ENCODE results near the gene RREB1. TPM values are rescaled to one million over a fixed set of nuclear protein-coding genes. Genes with fewer than 3 reads are reported as not detected.
A peak's percentile ranks its signal among the peaks of the same experiment; 100 is the strongest.

RREB1 gene
- total RNA-seq, 1 donor from 2014 or later: 22.4 TPM

GRCh38 chr6:7197747-7198146 is 90.0 kb downstream of the RREB1 start:
- Histone ChIP-seq H3K36me3 (ENCODE audit: control insufficient read depth in 3 of 3, insufficient read depth in 3 of 3, low read length in 3 of 3) (peaks cover 0 to 7% (median 0%) of the 10 kb centered on the region in 3 donors), H3K27ac (ENCODE audit: low read depth, low read length) (peak overlapping the region; percentile 16), H3K4me1 (ENCODE audit: control insufficient read depth in 3 of 3, insufficient read depth in 3 of 3, low read length in 3 of 3) (peaks cover 14 to 21% (median 19%) of the 10 kb centered on the region in 3 donors)

GRCh38 chr6:7198833-7199800 is 91.4 kb downstream of the RREB1 start:
- Histone ChIP-seq H3K27ac (ENCODE audit: low read depth, low read length) (no peak overlapping the region), H3K36me3 (ENCODE audit: control insufficient read depth in 3 of 3, insufficient read depth in 3 of 3, low read length in 3 of 3) (peaks cover 4 to 17% (median 8%) of the 10 kb centered on the region in 3 donors)

More at GRCh38 chr6:7197747-7198146, 90.0 kb downstream of the RREB1 start:
- Histone ChIP-seq H3K9ac (ENCODE audit: low read depth in 1 of 3, low read length in 3 of 3) (no peak overlapping the region), H3K27me3 (ENCODE audit: control insufficient read depth in 3 of 3, insufficient read depth in 3 of 3, low read length in 3 of 3) (no peaks in the 10 kb centered on the region), H3K9me3 (ENCODE audit: control insufficient read depth in 3 of 3, low read length in 3 of 3) (no peaks in the 10 kb centered on the region), H3K4me3 (ENCODE audit: low read length in 3 of 3) (no peak overlapping the region)

GRCh38 chr6:7200598-7201443 is 93.1 kb downstream of the RREB1 start:
- Histone ChIP-seq H3K27ac (ENCODE audit: low read depth, low read length) (no peak overlapping the region), H3K4me3 (ENCODE audit: low read length in 3 of 3) (no peak overlapping the region), H3K4me1 (ENCODE audit: control insufficient read depth in 3 of 3, insufficient read depth in 3 of 3, low read length in 3 of 3) (peaks cover 10 to 16% (median 12%) of the 10 kb centered on the region in 3 donors), H3K9me3 (ENCODE audit: control insufficient read depth in 3 of 3, low read length in 3 of 3) (no peaks in the 10 kb centered on the region), H3K36me3 (ENCODE audit: control insufficient read depth in 3 of 3, insufficient read depth in 3 of 3, low read length in 3 of 3) (peaks cover 5 to 22% (median 12%) of the 10 kb centered on the region in 3 donors), H3K9ac (ENCODE audit: low read depth in 1 of 3, low read length in 3 of 3) (no peak overlapping the region), H3K27me3 (ENCODE audit: control insufficient read depth in 3 of 3, insufficient read depth in 3 of 3, low read length in 3 of 3) (no peaks in the 10 kb centered on the region)

More at GRCh38 chr6:7198833-7199800, 91.4 kb downstream of the RREB1 start:
- no peaks in the 10 kb centered on the region for H3K9me3 ChIP-seq (ENCODE audit: control insufficient read depth in 3 of 3, low read length in 3 of 3)
- peaks cover 14 to 21% (median 19%) of the 10 kb centered on the region in 3 donors for H3K4me1 ChIP-seq (ENCODE audit: control insufficient read depth in 3 of 3, insufficient read depth in 3 of 3, low read length in 3 of 3)
- H3K9ac ChIP-seq (ENCODE audit: low read depth in 1 of 3, low read length in 3 of 3): no peak overlapping the region
- H3K27me3 ChIP-seq (ENCODE audit: control insufficient read depth in 3 of 3, insufficient read depth in 3 of 3, low read length in 3 of 3): no peaks in the 10 kb centered on the region
- H3K4me3 ChIP-seq (ENCODE audit: low read length in 3 of 3): no peak overlapping the region

- H3K4me1 ChIP-seq (ENCODE audit: control insufficient read depth in 3 of 3, insufficient read depth in 3 of 3, low read length in 3 of 3): peaks cover 8 to 14% (median 10%) of the 10 kb centered on the region in 3 donors
- no peak overlapping the region for H3K27ac ChIP-seq (ENCODE audit: low read depth, low read length)
- H3K9ac ChIP-seq (ENCODE audit: low read depth in 1 of 3, low read length in 3 of 3): no peak overlapping the region
- peaks cover 5 to 22% (median 12%) of the 10 kb centered on the region in 3 donors for H3K36me3 ChIP-seq (ENCODE audit: control insufficient read depth in 3 of 3, insufficient read depth in 3 of 3, low read length in 3 of 3)
- no peaks in the 10 kb centered on the region for H3K27me3 ChIP-seq (ENCODE audit: control insufficient read depth in 3 of 3, insufficient read depth in 3 of 3, low read length in 3 of 3)
- no peaks in the 10 kb centered on the region for H3K9me3 ChIP-seq (ENCODE audit: control insufficient read depth in 3 of 3, low read length in 3 of 3)
- H3K4me3 ChIP-seq (ENCODE audit: low read length in 3 of 3): no peak overlapping the region
Observed at GRCh38 chr6:7201444-7201731, 93.6 kb downstream of the RREB1 start.

GRCh38 chr6:7201732-7202541 is 94.2 kb downstream of the RREB1 start:
- H3K36me3 ChIP-seq (ENCODE audit: control insufficient read depth in 3 of 3, insufficient read depth in 3 of 3, low read length in 3 of 3): peaks cover 5 to 22% (median 17%) of the 10 kb centered on the region in 3 donors
- peak overlapping the region; percentile 1 for H3K27ac ChIP-seq (ENCODE audit: low read depth, low read length)

GRCh38 chr6:7202950-7203349 is 95.2 kb downstream of the RREB1 start:
- H3K9me3 ChIP-seq (ENCODE audit: control insufficient read depth in 3 of 3, low read length in 3 of 3): no peaks in the 10 kb centered on the region
- peak overlapping the region; percentile 1 for H3K27ac ChIP-seq (ENCODE audit: low read depth, low read length)
- H3K4me1 ChIP-seq (ENCODE audit: control insufficient read depth in 3 of 3, insufficient read depth in 3 of 3, low read length in 3 of 3): peaks cover 2 to 6% (median 2%) of the 10 kb centered on the region in 3 donors
- no peak overlapping the region for H3K9ac ChIP-seq (ENCODE audit: low read depth in 1 of 3, low read length in 3 of 3)
- no peak overlapping the region for H3K4me3 ChIP-seq (ENCODE audit: low read length in 3 of 3)
- no peaks in the 10 kb centered on the region for H3K27me3 ChIP-seq (ENCODE audit: control insufficient read depth in 3 of 3, insufficient read depth in 3 of 3, low read length in 3 of 3)
- peaks cover 5 to 29% (median 17%) of the 10 kb centered on the region in 3 donors for H3K36me3 ChIP-seq (ENCODE audit: control insufficient read depth in 3 of 3, insufficient read depth in 3 of 3, low read length in 3 of 3)

More at GRCh38 chr6:7201732-7202541, 94.2 kb downstream of the RREB1 start:
- Histone ChIP-seq H3K4me3 (ENCODE audit: low read length in 3 of 3) (no peak overlapping the region), H3K4me1 (ENCODE audit: control insufficient read depth in 3 of 3, insufficient read depth in 3 of 3, low read length in 3 of 3) (peaks cover 7 to 11% (median 8%) of the 10 kb centered on the region in 3 donors), H3K9me3 (ENCODE audit: control insufficient read depth in 3 of 3, low read length in 3 of 3) (no peaks in the 10 kb centered on the region), H3K27me3 (ENCODE audit: control insufficient read depth in 3 of 3, insufficient read depth in 3 of 3, low read length in 3 of 3) (no peaks in the 10 kb centered on the region), H3K9ac (ENCODE audit: low read depth in 1 of 3, low read length in 3 of 3) (no peak overlapping the region)

GRCh38 chr6:7203939-7204338 is 96.2 kb downstream of the RREB1 start:
- Histone ChIP-seq H3K27me3 (ENCODE audit: control insufficient read depth in 3 of 3, insufficient read depth in 3 of 3, low read length in 3 of 3) (no peaks in the 10 kb centered on the region), H3K4me1 (ENCODE audit: control insufficient read depth in 3 of 3, insufficient read depth in 3 of 3, low read length in 3 of 3) (peaks cover 0 to 8% (median 3%) of the 10 kb centered on the region in 3 donors), H3K9me3 (ENCODE audit: control insufficient read depth in 3 of 3, low read length in 3 of 3) (no peaks in the 10 kb centered on the region), H3K36me3 (ENCODE audit: control insufficient read depth in 3 of 3, insufficient read depth in 3 of 3, low read length in 3 of 3) (peaks cover 5 to 32% (median 19%) of the 10 kb centered on the region in 3 donors), H3K27ac (ENCODE audit: low read depth, low read length) (no peak overlapping the region), H3K9ac (ENCODE audit: low read depth in 1 of 3, low read length in 3 of 3) (no peak overlapping the region), H3K4me3 (ENCODE audit: low read length in 3 of 3) (no peak overlapping the region)

GRCh38 chr6:7204726-7205125 is 97.0 kb downstream of the RREB1 start:
- no peaks in the 10 kb centered on the region for H3K27me3 ChIP-seq (ENCODE audit: control insufficient read depth in 3 of 3, insufficient read depth in 3 of 3, low read length in 3 of 3)
- no peaks in the 10 kb centered on the region for H3K9me3 ChIP-seq (ENCODE audit: control insufficient read depth in 3 of 3, low read length in 3 of 3)
- no peak overlapping the region for H3K9ac ChIP-seq (ENCODE audit: low read depth in 1 of 3, low read length in 3 of 3)
- peaks cover 5 to 32% (median 19%) of the 10 kb centered on the region in 3 donors for H3K36me3 ChIP-seq (ENCODE audit: control insufficient read depth in 3 of 3, insufficient read depth in 3 of 3, low read length in 3 of 3)
- no peak overlapping the region for H3K27ac ChIP-seq (ENCODE audit: low read depth, low read length)
- no peak overlapping the region for H3K4me3 ChIP-seq (ENCODE audit: low read length in 3 of 3)
- H3K4me1 ChIP-seq (ENCODE audit: control insufficient read depth in 3 of 3, insufficient read depth in 3 of 3, low read length in 3 of 3): peaks cover 0 to 8% (median 3%) of the 10 kb centered on the region in 3 donors

- no peak overlapping the region for H3K4me3 ChIP-seq (ENCODE audit: low read length in 3 of 3)
- H3K4me1 ChIP-seq (ENCODE audit: control insufficient read depth in 3 of 3, insufficient read depth in 3 of 3, low read length in 3 of 3): peaks cover 14 to 17% (median 14%) of the 10 kb centered on the region in 3 donors
- H3K9me3 ChIP-seq (ENCODE audit: control insufficient read depth in 3 of 3, low read length in 3 of 3): no peaks in the 10 kb centered on the region
- H3K27ac ChIP-seq (ENCODE audit: low read depth, low read length): no peak overlapping the region
- H3K27me3 ChIP-seq (ENCODE audit: control insufficient read depth in 3 of 3, insufficient read depth in 3 of 3, low read length in 3 of 3): no peaks in the 10 kb centered on the region
- no peak overlapping the region for H3K9ac ChIP-seq (ENCODE audit: low read depth in 1 of 3, low read length in 3 of 3)
- H3K36me3 ChIP-seq (ENCODE audit: control insufficient read depth in 3 of 3, insufficient read depth in 3 of 3, low read length in 3 of 3): peaks cover 16 to 45% (median 34%) of the 10 kb centered on the region in 3 donors
Observed at GRCh38 chr6:7207720-7208119, 100.0 kb downstream of the RREB1 start.

All from skeletal muscle tissue (tissue), 4 donors.